Jurkat, Clone E6-1 (cell line): Measurements from ENCODE around the gene SLC25A18.
"Not testable (repeated sequence)": the region's sequence is repeated elsewhere in the genome, so short reads cannot be mapped to it uniquely, and the experiment has no call there.

Experiments
- DNase-seq: peaks from one replicate; pipeline ENCODE4 v3.0.0-alpha.2; 2011; ENCODE audit warnings: low read depth, low spot score
- H3K4me3 ChIP-seq: 2 replicates; pipeline ENCODE4 v1.5.1; 2011; ENCODE audit warnings: mild to moderate bottlenecking, low read length, control low read depth, moderate library complexity

SLC25A18 gene

DNA sequence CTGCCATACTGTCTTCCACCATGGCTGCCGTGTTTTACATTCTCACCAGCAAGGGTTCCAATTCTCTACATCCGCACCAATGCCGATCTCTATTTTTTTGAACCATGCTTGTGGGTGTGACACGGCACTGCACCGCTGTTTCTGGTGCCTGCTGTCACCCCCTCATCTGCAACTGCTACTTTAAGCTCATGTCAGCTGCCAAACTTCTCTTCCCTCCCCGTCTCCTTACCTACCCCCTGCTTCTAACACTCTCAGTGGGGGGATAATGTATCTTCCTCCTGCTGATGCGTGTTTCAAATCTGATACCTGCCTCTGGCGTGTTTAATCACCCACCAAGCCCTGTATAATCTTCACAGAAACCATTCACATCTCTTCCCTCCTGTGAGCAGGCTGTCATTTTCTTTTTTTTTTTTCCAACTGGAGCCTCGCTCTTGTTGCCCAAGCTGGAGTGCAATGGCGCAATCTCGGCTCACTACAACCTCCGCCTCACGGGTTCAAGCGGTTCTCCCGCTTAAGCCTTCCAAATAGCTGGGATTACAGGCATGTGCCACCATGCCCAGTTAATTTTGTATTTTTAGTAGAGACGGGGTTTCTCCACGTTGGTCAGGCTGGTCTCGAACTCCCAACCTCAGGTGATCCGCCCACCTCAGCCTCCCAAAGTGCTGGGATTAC lies 2.9 kb downstream of the SLC25A18 start:
- DNase-seq, H3K4me3 ChIP-seq: not testable (repeated sequence)

DNA sequence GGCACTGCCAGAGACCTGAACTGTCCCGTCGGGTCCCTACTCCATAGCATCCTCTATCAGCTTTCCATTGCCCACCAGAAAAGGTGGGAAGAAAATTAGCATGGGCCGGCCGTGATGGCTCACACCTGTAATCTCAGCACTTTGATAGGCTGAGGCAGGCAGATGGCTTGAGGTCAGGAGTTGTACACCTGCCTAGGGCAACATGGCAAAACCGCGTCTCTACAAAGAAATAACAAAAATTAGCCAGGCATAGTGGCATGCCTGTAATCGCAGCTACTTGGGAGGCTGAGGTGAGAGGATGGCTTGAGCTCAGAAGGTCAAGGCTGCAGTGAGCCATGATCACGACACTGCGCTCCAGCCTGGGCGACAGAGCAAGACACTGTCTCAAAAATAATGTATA lies 3.5 kb downstream of the SLC25A18 start:
- DNase-seq, result no peak
- H3K4me3 ChIP-seq, result no peak overlapping the region

DNA sequence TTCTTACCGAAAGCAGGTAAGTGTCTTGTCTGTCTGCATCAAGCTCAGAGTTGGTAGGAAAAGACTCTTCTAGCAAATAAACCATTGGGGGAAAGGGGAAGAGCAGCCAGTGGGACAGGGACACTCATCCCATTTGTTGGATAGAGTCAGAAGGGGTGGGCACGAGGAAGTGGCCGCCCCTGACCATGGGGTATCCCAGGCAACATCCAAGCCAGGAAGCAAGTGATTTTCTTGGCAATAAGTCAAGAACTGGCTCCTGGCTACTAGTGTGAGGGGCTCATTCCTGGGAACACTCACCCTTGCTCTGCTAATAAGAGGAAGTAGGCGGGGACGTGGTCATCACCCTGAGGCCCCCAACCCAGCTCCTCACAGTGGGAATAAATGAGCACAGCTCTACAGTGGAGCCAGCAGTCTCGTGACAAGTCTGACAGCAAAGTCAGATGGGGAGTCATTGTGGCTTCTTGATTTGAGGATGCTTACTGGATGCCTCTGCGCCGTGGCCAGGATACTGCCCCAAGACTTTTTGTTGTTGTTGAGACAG lies 6.7 kb downstream of the SLC25A18 start:
- no peak for DNase-seq

DNA sequence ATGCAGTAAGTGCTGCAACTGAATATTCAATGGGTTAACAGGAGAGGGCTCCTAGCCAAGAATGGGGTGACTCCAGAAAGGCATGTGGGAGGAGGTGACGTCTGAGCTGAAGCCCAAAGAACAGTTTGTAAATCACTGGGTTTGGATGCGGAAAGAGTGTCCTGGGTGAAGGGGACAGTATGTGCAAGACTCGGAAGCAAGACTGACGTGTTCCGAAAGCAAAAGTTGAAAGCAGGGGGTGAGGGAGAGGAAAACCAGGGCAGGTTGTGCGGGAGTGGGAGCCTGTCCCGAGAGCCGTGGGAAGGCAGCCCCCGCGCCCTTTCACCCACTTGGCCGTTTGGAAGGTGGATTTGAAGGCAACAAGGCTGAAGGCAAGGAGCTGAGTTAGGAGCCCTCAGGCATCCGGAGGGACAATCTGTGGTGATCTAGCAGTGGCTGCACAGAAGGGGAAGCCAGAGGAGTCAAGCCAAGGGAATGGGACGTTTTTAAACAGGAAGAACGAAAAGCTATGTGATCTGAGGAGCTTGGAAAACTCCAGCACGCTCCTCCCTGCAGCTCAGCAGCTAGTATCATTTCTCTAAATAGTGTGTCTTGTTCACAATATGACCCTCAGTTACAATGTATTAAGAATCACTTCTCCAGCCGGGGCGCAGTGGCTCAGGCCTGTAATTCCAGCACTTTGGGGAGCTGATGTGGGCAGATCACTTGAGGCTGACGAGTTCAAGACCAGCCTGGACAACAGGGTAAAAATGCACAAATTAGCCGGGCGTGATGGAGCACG lies 7.7 kb downstream of the SLC25A18 start:
- H3K4me3 ChIP-seq, result no peak overlapping the region
- no peak for DNase-seq

More for the DNA sequence above, 6.7 kb downstream of the SLC25A18 start:
- H3K4me3 ChIP-seq, result no peak overlapping the region

DNA sequence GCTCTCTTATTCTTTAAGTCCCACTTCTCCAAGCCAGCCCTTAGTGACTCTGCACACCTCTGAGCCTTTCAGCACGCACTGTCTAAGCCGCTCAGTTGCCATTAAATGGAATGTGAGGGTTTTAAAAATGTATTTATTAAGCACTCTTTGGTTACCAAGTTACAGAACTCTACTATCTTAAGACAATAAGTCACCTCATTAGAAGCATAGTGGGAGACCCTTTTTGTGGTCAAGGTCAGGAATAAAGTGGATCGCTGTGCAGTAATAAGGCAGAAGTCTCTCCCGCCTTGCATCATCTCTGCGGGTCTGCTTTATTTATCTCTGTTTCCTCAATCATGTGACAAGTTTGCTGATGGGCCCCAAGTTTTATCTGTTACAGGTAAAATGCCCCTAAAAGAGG lies 11.9 kb downstream of the SLC25A18 start:
- no peak for DNase-seq
- H3K4me3 ChIP-seq, result no peak overlapping the region

DNA sequence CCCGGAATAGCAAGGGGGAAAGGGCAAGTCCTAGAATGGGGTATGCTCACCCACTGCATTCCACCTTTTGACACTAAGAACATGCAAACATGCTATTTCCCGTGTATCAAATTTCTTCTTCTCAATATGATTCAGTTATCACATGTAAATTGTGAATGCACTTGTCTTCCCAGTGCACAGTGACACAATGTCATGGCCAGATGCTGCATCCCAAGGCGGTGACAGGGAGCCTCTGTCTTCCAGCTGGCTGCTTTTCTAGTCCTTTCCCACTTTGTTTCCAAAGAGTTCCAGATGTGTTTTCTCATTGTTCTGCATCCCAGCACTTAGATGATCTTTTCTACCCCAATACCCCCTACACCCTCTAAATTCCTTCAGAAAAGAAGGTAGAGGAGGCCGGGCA lies 12.4 kb downstream of the SLC25A18 start:
- H3K4me3 ChIP-seq, result no peak overlapping the region

DNA sequence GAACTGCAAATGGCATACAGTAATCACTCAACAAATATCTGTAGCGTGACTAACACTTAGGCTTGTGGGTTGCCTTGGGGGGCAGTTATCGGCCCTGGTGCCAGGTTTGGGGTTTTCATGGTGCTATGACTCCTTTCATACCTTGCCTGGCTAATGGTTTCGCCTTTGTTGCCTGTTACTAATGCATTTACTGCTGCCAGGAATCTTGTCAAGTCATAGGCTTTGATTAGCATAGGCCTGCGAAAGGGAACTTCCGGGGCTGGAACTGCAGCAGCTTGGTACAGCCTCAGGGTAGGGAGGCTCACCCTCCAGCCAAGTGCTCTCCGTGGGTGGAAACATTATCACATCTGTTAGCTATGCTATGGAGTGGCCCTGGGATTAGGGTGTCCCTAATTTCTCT lies 13.2 kb downstream of the SLC25A18 start:
- no peak for DNase-seq
- no peak overlapping the region for H3K4me3 ChIP-seq

More for the DNA sequence above, 12.4 kb downstream of the SLC25A18 start:
- DNase-seq, result no peak

DNA sequence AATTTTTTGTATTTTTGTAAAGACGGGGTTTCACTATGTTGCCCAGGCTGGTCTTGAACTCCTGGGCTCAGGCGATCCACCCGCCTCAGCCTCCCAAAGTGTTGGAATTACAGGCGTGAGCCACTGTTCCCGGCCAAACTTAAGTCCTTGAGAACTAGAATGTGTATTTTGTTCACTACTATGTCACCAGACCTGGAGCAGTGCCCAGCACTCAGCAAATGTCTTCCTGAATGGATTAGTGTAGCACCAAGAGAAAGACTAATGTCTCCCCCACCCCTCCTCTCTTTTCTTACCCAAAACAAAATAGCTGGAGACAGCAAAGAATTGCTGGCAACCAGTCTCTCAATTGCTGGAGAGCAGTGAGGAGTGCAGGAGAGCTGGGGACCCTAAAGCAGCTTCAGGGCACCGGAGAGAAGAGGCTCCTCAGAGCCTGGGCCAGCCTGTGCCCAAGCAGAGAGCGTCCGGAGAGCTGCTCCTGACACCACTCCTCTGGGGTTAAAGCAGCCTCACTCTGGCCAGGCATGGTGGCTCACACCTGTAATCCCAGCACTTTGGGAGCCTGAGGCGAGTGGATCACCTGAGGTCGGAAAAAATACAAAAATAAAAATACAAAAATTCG lies 14.9 kb downstream of the SLC25A18 start:
- no peak for DNase-seq
- H3K4me3 ChIP-seq, result no peak overlapping the region

DNA sequence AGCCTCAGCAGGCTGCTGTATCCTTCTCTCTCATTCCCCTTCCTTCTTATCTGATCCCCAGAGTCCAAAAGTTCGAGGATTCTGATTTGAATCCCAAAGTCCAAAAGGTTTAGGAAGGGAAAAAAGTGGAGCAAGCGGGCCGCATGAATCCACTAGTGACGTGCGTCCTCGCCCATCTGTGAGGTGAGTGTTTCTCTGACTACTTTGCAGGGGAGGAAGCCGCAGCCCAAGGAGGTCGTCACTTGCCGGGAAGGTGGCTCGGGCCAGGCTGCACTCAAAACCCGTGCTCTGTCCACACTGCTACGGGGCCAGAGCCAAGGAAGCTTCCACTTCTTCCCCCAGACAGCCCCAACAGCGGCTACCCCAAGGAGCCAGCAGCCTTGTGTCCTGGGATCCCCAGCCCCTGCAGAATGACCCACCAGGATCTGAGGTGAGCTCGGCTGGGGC lies 16.3 kb downstream of the SLC25A18 start:
- DNase-seq, result no peak
- H3K4me3 ChIP-seq, result no peak overlapping the region

DNA sequence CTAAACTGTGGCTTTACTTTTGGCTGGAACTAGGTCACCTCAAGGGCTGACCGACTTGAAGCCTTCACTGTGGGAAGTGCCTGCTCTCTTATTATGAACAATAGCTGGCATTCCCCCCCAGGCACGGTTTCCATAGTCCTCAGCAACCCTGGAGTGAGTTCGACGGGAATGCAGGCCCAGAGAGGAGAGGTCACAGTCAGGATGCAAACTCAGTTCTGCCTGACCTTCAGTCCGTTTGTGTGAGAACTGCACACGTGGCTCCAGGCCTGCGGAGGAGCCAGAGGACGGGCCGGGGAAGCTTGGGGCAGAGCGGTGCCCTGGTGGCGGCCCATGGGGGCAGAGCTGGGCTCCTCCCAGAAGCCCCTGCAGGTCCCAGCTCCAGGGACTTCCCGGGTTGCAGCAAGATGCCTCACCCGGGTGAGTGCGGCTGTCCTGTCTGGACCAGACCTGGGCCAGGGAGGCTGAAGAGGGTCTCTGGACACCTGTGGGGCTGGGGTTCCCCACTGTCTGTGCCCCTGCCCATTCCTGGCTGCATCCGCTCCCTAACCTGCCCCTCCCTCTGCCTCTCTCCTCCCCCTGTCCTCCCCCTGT lies 17.2 kb downstream of the SLC25A18 start:
- H3K4me3 ChIP-seq, result no peak overlapping the region
- DNase-seq, result no peak

DNA sequence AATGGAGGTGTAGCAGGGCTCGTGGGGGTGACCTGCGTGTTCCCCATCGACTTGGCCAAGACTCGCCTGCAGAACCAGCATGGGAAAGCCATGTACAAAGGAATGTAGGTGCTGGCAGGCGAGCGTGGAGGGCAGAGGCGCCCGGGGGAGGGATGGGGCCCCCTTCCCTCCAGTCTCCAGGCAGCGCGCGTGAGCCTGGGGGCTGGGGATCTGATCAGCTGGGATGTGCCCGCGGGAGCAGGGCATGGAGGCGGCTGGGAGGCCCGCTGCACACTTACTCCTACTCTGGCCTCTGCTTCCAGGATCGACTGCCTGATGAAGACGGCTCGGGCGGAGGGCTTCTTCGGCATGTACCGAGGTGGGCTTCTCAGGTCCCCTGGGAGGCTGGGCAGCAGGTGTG lies 17.8 kb downstream of the SLC25A18 start:
- no peak overlapping the region for H3K4me3 ChIP-seq
- DNase-seq, result no peak

DNA sequence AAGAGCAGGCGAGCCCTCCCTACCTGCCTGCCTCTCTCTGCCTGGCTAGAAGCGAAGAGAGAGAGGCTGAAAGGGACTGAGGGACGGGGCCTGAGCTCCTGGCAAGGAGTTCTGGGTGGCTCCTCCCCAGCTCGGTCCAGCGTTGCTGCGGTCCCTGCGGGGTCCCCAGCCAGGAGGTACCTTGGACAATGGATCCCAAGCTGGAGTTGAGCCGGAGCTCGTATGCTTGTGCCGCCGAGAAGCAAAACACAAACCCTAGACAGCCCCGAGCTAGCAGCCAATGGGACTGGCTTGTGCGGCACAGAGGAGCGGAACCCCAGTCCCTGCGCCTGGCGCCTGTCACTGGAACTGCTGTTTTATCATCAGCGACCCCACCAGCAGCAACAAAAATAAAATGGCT lies 18.3 kb downstream of the SLC25A18 start:
- H3K4me3 ChIP-seq, result no peak overlapping the region
- no peak for DNase-seq

DNA sequence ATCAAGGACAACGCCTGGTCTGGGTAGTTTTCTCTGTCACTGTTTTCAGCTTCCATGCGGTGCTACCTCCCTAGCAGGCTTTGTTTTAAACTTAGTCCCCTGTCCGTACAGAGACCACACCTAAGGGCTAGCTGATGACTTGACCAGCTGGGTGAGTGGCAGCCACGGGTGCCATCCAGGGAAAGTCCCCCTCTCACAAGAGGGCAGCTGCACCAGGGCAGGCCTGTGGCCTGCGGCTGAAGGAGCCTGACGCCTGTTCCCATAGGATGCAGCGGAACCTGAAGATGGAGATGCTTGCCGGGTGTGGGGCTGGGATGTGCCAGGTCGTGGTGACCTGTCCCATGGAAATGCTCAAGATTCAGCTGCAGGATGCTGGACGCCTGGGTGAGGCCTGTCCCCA lies 19.9 kb downstream of the SLC25A18 start:
- DNase-seq, result no peak
- H3K4me3 ChIP-seq, result no peak overlapping the region

DNA sequence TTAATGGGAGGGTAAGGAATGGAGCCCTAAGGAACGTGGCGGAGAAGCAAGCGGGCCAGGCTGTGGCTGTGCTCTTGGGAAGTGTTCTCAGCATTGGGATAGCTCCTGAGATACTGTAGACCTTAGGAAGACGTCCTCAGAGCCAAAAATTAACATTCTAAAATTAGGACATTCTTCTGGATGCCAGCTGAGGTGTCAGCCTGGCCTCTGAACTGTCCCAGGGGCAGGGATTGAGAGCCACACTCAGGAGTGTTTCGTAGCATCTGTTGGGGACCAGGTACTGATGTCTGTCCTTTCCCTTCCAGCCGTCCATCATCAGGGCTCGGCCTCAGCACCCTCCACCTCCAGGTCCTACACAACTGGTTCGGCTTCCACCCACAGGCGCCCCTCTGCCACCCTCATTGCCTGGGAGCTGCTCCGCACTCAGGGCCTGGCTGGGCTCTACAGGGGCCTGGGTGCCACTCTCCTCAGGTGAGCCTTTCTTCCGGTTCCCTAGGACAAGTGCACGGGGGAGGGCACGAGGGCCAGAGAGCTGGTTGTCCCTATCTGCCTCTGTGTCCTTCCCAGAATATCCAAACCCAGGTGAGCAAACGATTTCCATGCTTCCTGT lies 23.6 kb downstream of the SLC25A18 start:
- no peak overlapping the region for H3K4me3 ChIP-seq
- DNase-seq, result no peak

DNA sequence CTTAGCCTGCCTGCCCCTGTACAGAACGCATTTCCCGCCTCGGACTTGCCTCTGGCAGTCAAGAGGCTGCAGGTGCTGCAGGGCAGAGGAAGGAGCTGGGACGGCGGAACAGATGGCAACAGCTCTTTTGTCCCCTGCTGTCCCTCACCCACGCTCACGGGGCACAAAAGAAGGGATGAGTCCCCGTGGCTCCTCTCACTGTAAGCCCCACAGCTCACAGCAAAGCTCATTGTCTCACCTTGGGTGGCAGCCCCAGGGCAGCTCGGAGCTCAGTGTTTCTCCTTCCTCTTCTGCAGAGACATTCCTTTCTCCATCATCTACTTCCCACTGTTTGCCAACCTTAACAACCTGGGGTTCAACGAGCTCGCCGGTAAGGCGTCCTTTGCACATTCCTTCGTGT lies 24.3 kb downstream of the SLC25A18 start:
- no peak overlapping the region for H3K4me3 ChIP-seq
- no peak for DNase-seq

DNA sequence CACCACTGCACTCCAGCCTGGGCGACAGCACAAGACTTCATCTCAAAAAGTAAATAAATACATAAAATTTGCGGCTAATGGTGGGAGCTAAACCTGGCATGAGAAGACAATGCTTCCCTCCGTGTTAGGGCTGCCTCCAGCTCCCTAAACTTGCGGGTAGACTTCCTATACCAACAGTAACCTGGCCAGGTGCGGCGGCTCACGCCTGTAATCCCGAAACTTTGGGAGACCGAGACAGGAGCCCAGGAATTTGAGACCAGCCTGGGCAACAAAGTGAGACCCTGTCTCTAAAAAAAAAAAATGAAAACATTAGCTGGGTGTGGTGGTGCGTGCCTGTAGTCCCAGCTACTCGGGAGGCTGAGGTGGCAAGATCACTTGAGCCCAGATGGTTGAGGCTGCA lies 25.3 kb downstream of the SLC25A18 start:
- no peak overlapping the region for H3K4me3 ChIP-seq
- no peak for DNase-seq

DNA sequence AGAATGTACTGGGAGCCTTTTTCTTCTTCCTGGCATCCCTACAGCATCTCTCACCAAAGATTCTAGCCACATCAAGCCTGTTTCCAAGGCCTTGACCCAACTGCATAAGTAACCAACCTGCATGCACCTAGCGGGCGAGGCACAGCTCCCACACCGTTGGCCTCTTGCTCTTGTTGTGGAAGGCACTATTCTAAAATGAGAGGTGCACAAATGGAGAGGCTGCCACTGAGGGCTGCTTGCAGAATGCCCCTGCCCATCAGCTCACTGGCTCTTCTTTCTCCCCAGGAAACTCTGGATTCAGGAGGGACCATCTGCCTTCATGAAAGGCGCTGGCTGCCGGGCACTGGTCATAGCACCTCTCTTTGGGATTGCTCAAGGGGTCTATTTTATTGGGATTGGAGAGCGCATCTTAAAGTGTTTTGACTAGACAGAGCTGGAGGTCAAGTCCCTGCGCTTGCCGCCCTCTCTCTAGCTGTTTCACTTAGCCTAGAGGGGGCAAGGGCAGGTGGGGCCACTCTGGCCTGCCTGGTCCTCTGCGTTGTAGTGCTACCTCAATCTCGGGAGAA lies 26.6 kb downstream of the SLC25A18 start:
- no peak overlapping the region for H3K4me3 ChIP-seq
- no peak for DNase-seq

DNA sequence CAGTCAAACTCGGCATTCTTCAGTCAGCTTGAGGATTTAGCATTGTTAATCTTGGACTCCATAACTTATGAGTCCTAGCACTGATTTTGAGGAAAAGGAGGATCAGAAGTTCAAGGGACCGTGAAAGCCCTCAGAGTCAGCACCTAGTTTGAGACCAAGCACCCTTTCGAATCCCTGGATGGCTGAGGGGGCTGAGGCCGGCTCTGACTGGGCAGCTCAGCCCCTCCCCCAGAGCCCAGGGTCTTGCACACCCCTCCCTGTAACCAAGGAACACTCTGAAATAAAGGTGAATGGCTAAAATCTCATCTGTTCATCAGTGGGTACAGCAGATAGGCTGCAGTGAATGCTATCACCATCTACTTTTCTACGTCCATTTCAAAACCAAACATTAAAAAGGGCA lies 27.3 kb downstream of the SLC25A18 start:
- no peak overlapping the region for H3K4me3 ChIP-seq
- DNase-seq, result no peak

DNA sequence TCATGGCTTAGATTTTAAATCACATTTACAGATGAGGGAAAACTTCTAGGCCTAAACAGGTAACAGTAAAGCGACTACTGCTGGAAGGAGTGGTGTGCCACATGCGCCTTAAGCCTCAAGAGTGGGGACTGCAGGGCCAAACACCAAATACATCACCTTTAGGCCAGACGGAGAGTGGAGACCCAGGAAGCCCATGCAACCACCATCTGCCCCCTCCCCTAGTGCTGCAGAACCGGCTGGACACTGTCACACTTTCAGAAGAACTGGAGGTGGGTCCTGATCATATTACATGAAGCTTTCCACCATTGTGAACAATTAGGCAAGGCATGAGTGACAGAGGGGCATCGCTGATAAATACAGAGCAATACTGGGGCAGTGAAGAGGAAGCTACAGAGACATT lies 28.9 kb downstream of the SLC25A18 start:
- DNase-seq, result no peak
- no peak overlapping the region for H3K4me3 ChIP-seq
